Measurements from ENCODE around the gene CASP1.

DNA sequence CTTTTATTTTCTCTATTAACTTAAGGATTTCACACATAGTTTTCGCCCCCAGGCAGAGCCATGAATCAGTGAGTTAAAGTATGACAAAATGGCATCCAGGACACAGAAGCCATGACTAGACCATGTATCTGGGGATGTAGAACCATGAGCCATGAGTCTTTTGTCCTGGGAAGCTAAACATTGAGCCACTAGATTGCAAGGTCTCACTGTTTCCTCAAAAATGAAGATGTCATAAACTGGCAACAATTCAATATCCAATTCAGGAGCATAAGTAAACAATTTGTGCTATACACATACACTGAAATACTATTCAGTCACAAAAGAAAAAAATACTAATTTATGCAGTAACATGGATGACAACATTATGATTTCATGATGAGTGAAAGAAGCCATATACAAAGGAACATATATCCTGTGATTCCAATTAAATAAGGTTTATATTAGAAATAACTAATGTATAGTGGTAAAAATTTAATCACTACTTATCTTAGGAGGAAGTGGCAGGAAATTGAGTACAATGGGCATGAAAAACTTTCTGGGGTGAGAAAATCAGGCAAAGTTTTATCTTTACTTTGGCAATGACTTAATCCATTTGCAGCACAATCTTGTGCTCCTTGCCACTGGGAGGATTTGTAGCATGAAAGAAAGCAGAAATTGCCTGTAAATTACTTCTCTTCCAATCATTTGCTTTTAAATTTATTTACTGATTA is 38.7 kb upstream of the CASP1 start:
- TF ChIP-seq, protein P1, sequence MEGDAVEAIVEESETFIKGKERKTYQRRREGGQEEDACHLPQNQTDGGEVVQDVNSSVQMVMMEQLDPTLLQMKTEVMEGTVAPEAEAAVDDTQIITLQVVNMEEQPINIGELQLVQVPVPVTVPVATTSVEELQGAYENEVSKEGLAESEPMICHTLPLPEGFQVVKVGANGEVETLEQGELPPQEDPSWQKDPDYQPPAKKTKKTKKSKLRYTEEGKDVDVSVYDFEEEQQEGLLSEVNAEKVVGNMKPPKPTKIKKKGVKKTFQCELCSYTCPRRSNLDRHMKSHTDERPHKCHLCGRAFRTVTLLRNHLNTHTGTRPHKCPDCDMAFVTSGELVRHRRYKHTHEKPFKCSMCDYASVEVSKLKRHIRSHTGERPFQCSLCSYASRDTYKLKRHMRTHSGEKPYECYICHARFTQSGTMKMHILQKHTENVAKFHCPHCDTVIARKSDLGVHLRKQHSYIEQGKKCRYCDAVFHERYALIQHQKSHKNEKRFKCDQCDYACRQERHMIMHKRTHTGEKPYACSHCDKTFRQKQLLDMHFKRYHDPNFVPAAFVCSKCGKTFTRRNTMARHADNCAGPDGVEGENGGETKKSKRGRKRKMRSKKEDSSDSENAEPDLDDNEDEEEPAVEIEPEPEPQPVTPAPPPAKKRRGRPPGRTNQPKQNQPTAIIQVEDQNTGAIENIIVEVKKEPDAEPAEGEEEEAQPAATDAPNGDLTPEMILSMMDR (IDR thresholded peaks at IDR 0.05 in 8 of 11, conservative IDR thresholded peaks at IDR 0.05 in 3 of 11), result no peak
- TF ChIP-seq POLR2AphosphoS5 (IDR thresholded peaks at IDR 0.05), result no peak

All from spleen (tissue), 7 donors.